HepG2 (cell line): ENCODE results near the gene BLVRB. TPM values are rescaled to one million over a fixed set of nuclear protein-coding genes. Genes with fewer than 3 reads are reported as not detected.

Source experiments
- ARID2 ChIP-seq: sonication (generic); formaldehyde crosslinking; IDR thresholded peaks from 2 replicates; pipeline ENCODE4 v1.8.1; 2022; ENCODE audit warnings: mild to moderate bottlenecking, missing genetic modification reagents, borderline replicate concordance
- CBX1 ChIP-seq: IDR thresholded peaks from one replicate; pipeline ENCODE4 v1.6.1; 2016; ENCODE audit warnings: antibody characterized with exemption, low read depth
- ELF4 ChIP-seq: sonication (generic); formaldehyde crosslinking; IDR thresholded peaks from 2 replicates; pipeline ENCODE4 v1.5.0; 2020; ENCODE audit warnings: missing genetic modification reagents, mild to moderate bottlenecking, moderate library complexity, borderline replicate concordance
- KLF16 ChIP-seq, 2 experiments: sonication (generic) in 1 of 2; formaldehyde crosslinking in 1 of 2; IDR thresholded peaks; 2 replicates each; pipeline versions ENCODE4 v1.6.1 to v1.8.0; 2016 to 2023; ENCODE audit warnings: missing genetic modification reagents in 2 of 2, missing compliant biosample characterization in 1 of 2
- KLF6 ChIP-seq: IDR thresholded peaks from 2 replicates; pipeline ENCODE4 v1.8.0; 2016; ENCODE audit warnings: missing biosample characterization, missing genetic modification reagents
- NCOA1 ChIP-seq: sonication (generic); formaldehyde crosslinking; IDR thresholded peaks from 2 replicates; pipeline ENCODE4 v1.9.0; 2021; ENCODE audit warnings: missing genetic modification reagents
- NFKB2 ChIP-seq: sonication (generic); formaldehyde crosslinking; IDR thresholded peaks from 2 replicates; pipeline ENCODE4 v1.4.0; 2020; ENCODE audit warnings: missing genetic modification reagents, borderline replicate concordance
- PATZ1 ChIP-seq: sonication (generic); formaldehyde crosslinking; IDR thresholded peaks from 2 replicates; pipeline ENCODE4 v1.4.0; 2020; ENCODE audit warnings: missing genetic modification reagents
- THRA ChIP-seq: sonication (generic); formaldehyde crosslinking; IDR thresholded peaks from 2 replicates; pipeline ENCODE4 v1.4.0; 2020; ENCODE audit warnings: missing genetic modification reagents, borderline replicate concordance
- ZBTB4 ChIP-seq: sonication (generic); formaldehyde crosslinking; IDR thresholded peaks from 2 replicates; pipeline ENCODE4 v1.4.0; 2020; ENCODE audit warnings: missing genetic modification reagents, mild to moderate bottlenecking, borderline replicate concordance
- ZBTB42 ChIP-seq: sonication (generic); formaldehyde crosslinking; IDR thresholded peaks from 2 replicates; pipeline ENCODE4 v1.5.0; 2020; ENCODE audit warnings: mild to moderate bottlenecking, missing genetic modification reagents
- ZFP91 ChIP-seq: sonication (generic); formaldehyde crosslinking; IDR thresholded peaks from 2 replicates; pipeline ENCODE4 v1.9.0; 2022; ENCODE audit warnings: missing genetic modification reagents, mild to moderate bottlenecking, borderline replicate concordance
- ZFX ChIP-seq: sonication (generic); formaldehyde crosslinking; IDR thresholded peaks from 2 replicates; pipeline ENCODE4 v1.4.0; 2020; ENCODE audit warnings: mild to moderate bottlenecking, low read depth, missing genetic modification reagents, moderate library complexity
- ZFY ChIP-seq: sonication (generic); formaldehyde crosslinking; IDR thresholded peaks from 2 replicates; pipeline ENCODE4 v1.4.0; 2020; ENCODE audit warnings: missing genetic modification reagents
- ZNF430 ChIP-seq: sonication (generic); formaldehyde crosslinking; IDR thresholded peaks from 2 replicates; pipeline ENCODE4 v1.9.0; 2021; ENCODE audit warnings: mild to moderate bottlenecking, missing genetic modification reagents
- ZNF44 ChIP-seq: sonication (generic); formaldehyde crosslinking; IDR thresholded peaks from 2 replicates; pipeline ENCODE4 v1.5.1; 2020; ENCODE audit warnings: mild to moderate bottlenecking, missing genetic modification reagents
- ZNF446 ChIP-seq: sonication (generic); formaldehyde crosslinking; IDR thresholded peaks from 2 replicates; pipeline ENCODE4 v1.5.0; 2020; ENCODE audit warnings: mild to moderate bottlenecking, missing genetic modification reagents
- ZNF776 ChIP-seq: sonication (generic); formaldehyde crosslinking; IDR thresholded peaks from 2 replicates; pipeline ENCODE4 v1.4.0; 2020; ENCODE audit warnings: mild to moderate bottlenecking, missing genetic modification reagents
- ZSCAN25 ChIP-seq: sonication (generic); formaldehyde crosslinking; IDR thresholded peaks from 2 replicates; pipeline ENCODE4 v1.8.0; 2022; ENCODE audit warnings: mild to moderate bottlenecking, missing genetic modification reagents
- polyA plus RNA-seq, 8 experiments: library from polyadenylated mRNA; depleted of rRNA in 3 of 8; stranded (reverse) in 7 of 8; unstranded in 1 of 8; fragments of >200 nt; fragmentation: Illumina TruSeq in 4 of 8; extraction: Trizol in 4 of 8; gene quantifications; 2 replicates each; pipeline versions ENCODE4 v1.2.1 to v1.2.3, GENCODE V29; 2011 to 2016; ENCODE audit warnings: low read depth in 4 of 8, missing spikeins in 1 of 8, mixed read lengths in 1 of 8; ENCODE audit not compliant: insufficient read depth in 1 of 8
- total RNA-seq, 5 experiments: library from RNA; depleted of rRNA; stranded (reverse); fragments of >200 nt; fragmentation: Illumina TruSeq; extraction: Trizol; gene quantifications; 2 replicates each; pipeline ENCODE4 v1.2.3, GENCODE V29; 2016; ENCODE audit warnings: low read depth in 1 of 5

The BLVRB gene
- total and polyA plus RNA-seq, 2 of the 13 experiments (the other 11 are each of a cell fraction or from before 2014, with no cell fraction given), result 25.9 to 51.4 TPM

GRCh38 chr19:40420766-40421765 lies 44.5 kb downstream of the BLVRB start (continued):
- peak; percentile 77; the same call in 1 of the 2 replicates for TF ChIP-seq ZNF44 (CRISPR knock-in tag)
- peak; percentile 84 for TF ChIP-seq ZFP91 (CRISPR knock-in tag)
- TF ChIP-seq ZBTB42 (CRISPR knock-in tag), result no peak; the same call in 1 of the 2 replicates
- TF ChIP-seq ZBTB4 (CRISPR knock-in tag), result no peak; the same call in 1 of the 2 replicates
- TF ChIP-seq ZFX, result peak; percentile 97
- TF ChIP-seq THRA (CRISPR knock-in tag), result 0 out of 2 replicates have a peak, but pooled peaks have one; percentile 11
- peak; percentile 63; the same call in 1 of the 2 replicates for TF ChIP-seq ARID2 (CRISPR knock-in tag)
- TF ChIP-seq NFKB2 (CRISPR knock-in tag), result peak; percentile 90; the same call in 1 of the 2 replicates
- TF ChIP-seq ZNF776, result peak; percentile 79; the same call in 1 of the 2 replicates
- peak in 1 of 2 experiments; percentile 60; a peak in 1 of 4 replicates for TF ChIP-seq KLF16 (CRISPR knock-in tag; IDR thresholded peaks at IDR 0.05)
- 0 out of 2 replicates have a peak, but pooled peaks have one; percentile 52 for TF ChIP-seq ZNF446
- peak; percentile 87 for TF ChIP-seq ELF4
- peak; percentile 99 for TF ChIP-seq PATZ1 (CRISPR knock-in tag)
- peak; percentile 89 for TF ChIP-seq ZNF430 (CRISPR knock-in tag)
- peak; percentile 59; the same call in 1 of the 2 replicates for TF ChIP-seq ZSCAN25
- TF ChIP-seq KLF6 (CRISPR knock-in tag), result peak; percentile 36; the same call in 1 of the 2 replicates
- TF ChIP-seq NCOA1 (CRISPR knock-in tag), result 0 out of 2 replicates have a peak, but pooled peaks have one; percentile 25
- peak; percentile 95 for TF ChIP-seq ZFY (CRISPR knock-in tag)
- TF ChIP-seq CBX1, result peak; percentile 56
